Mesenchymal stem cell (in vitro differentiated cells and primary cell): ENCODE results near the gene ZNF236.

Experiments used
- DNase-seq: peaks from one replicate; pipeline ENCODE4 v3.0.0-alpha.2; 2013
- H2AFZ ChIP-seq: one replicate; pipeline ENCODE4 v1.6.1; 2013; ENCODE audit warnings: low read depth, mild to moderate bottlenecking, control low read depth, inconsistent platforms, low read length, moderate library complexity
- H2AK5ac ChIP-seq: 2 replicates; pipeline ENCODE4 v1.6.1; 2013; ENCODE audit warnings: low read length, moderate library complexity, mild to moderate bottlenecking, inconsistent platforms; ENCODE audit not compliant: severe bottlenecking
- H2BK120ac ChIP-seq: one replicate; pipeline ENCODE4 v1.6.1; 2013; ENCODE audit warnings: low read depth, mild to moderate bottlenecking, inconsistent platforms, low read length, moderate library complexity
- H2BK12ac ChIP-seq, 2 experiments: one replicate each; pipeline ENCODE4 v1.6.1; 2013; ENCODE audit warnings: inconsistent platforms in 2 of 2, low read length in 2 of 2, mild to moderate bottlenecking in 2 of 2, moderate library complexity in 2 of 2, control low read depth in 1 of 2
- H2BK15ac ChIP-seq: one replicate; pipeline ENCODE4 v1.6.1; 2013; ENCODE audit warnings: mild to moderate bottlenecking, low read depth, inconsistent platforms; ENCODE audit not compliant: poor library complexity, severe bottlenecking
- H2BK5ac ChIP-seq: 2 replicates; pipeline ENCODE4 v1.6.1; 2013; ENCODE audit warnings: low read depth, mild to moderate bottlenecking, low read length, control low read depth, inconsistent platforms; ENCODE audit not compliant: poor library complexity, severe bottlenecking
- H3K14ac ChIP-seq, 2 experiments: one replicate each; pipeline ENCODE4 v1.6.1; 2013; ENCODE audit warnings: inconsistent platforms in 2 of 2, low read length in 2 of 2, control low read depth in 1 of 2, mild to moderate bottlenecking in 1 of 2, moderate library complexity in 1 of 2
- H3K18ac ChIP-seq, 2 experiments: one replicate each; pipeline ENCODE4 v1.6.1; 2013; ENCODE audit warnings: inconsistent platforms in 2 of 2, low read length in 2 of 2, control low read depth in 1 of 2, low read depth in 1 of 2, mild to moderate bottlenecking in 1 of 2
- H3K23ac ChIP-seq, 2 experiments: one replicate each; pipeline ENCODE4 v1.6.1; 2013; ENCODE audit warnings: inconsistent platforms in 2 of 2, low read length in 2 of 2, mild to moderate bottlenecking in 2 of 2, moderate library complexity in 2 of 2, control low read depth in 1 of 2
- H3K27ac ChIP-seq: 2 replicates; pipeline ENCODE4 v1.5.1; 2013; ENCODE audit warnings: mild to moderate bottlenecking, moderate library complexity, low read length, control low read depth, inconsistent platforms; ENCODE audit not compliant: poor library complexity, severe bottlenecking
- H3K27me3 ChIP-seq, 2 experiments: 2 replicates each; pipeline versions ENCODE4 v1.6.1 to v1.7.0; 2013; ENCODE audit warnings: low read length in 2 of 2, mild to moderate bottlenecking in 2 of 2, moderate library complexity in 2 of 2, control low read depth in 1 of 2, inconsistent platforms in 1 of 2; ENCODE audit not compliant: control insufficient read depth in 1 of 2, insufficient read depth in 1 of 2
- H3K36me3 ChIP-seq, 2 experiments: 2 replicates each; pipeline versions ENCODE4 v1.6.1 to v1.7.0; 2013; ENCODE audit warnings: low read length in 2 of 2, control low read depth in 1 of 2, inconsistent platforms in 1 of 2, low read depth in 1 of 2, mild to moderate bottlenecking in 1 of 2; ENCODE audit not compliant: insufficient read depth in 2 of 2, control insufficient read depth in 1 of 2
- H3K4ac ChIP-seq, 2 experiments: one replicate each; pipeline ENCODE4 v1.6.1; 2013; ENCODE audit warnings: inconsistent platforms in 2 of 2, low read length in 2 of 2, mild to moderate bottlenecking in 2 of 2, moderate library complexity in 2 of 2, control low read depth in 1 of 2, low read depth in 1 of 2
- H3K4me1 ChIP-seq: 2 replicates; pipeline ENCODE4 v1.6.1; 2013; ENCODE audit warnings: low read depth, low read length, control low read depth; ENCODE audit not compliant: control insufficient read depth, insufficient read depth
- H3K4me2 ChIP-seq: 2 replicates; pipeline ENCODE4 v1.6.1; 2013; ENCODE audit warnings: low read length, mild to moderate bottlenecking, inconsistent platforms; ENCODE audit not compliant: poor library complexity, severe bottlenecking
- H3K4me3 ChIP-seq, 2 experiments: 2 replicates each; pipeline versions ENCODE4 v1.5.1 to v1.7.0; 2013; ENCODE audit warnings: low read length in 2 of 2, mild to moderate bottlenecking in 2 of 2, control low read depth in 1 of 2, low read depth in 1 of 2; ENCODE audit not compliant: insufficient read depth in 1 of 2
- H3K79me1 ChIP-seq: replicated peaks from 2 replicates; pipeline ENCODE4 v1.6.1; 2013; ENCODE audit warnings: mild to moderate bottlenecking, control low read depth, low read length, inconsistent platforms; ENCODE audit not compliant: poor library complexity, severe bottlenecking
- H3K9ac ChIP-seq: 2 replicates; pipeline ENCODE4 v1.7.0; 2013; ENCODE audit warnings: mild to moderate bottlenecking, low read length, moderate library complexity
- H3K9me3 ChIP-seq: 2 replicates; pipeline ENCODE4 v1.7.0; 2013; ENCODE audit warnings: mild to moderate bottlenecking, low read length; ENCODE audit not compliant: control insufficient read depth
- H4K8ac ChIP-seq: one replicate; pipeline ENCODE4 v1.6.1; 2013; ENCODE audit warnings: inconsistent platforms, mild to moderate bottlenecking, low read length, moderate library complexity
- H4K91ac ChIP-seq: one replicate; pipeline ENCODE4 v1.6.1; 2013; ENCODE audit warnings: mild to moderate bottlenecking, low read length, inconsistent platforms
- WGBS: methylation state at CpG from one replicate; pipeline ENCODE4 v1.1.7; 2013; ENCODE audit warnings: mixed read lengths; 5-methylcytosine and 5-hydroxymethylcytosine counted together

ZNF236 gene

DNA sequence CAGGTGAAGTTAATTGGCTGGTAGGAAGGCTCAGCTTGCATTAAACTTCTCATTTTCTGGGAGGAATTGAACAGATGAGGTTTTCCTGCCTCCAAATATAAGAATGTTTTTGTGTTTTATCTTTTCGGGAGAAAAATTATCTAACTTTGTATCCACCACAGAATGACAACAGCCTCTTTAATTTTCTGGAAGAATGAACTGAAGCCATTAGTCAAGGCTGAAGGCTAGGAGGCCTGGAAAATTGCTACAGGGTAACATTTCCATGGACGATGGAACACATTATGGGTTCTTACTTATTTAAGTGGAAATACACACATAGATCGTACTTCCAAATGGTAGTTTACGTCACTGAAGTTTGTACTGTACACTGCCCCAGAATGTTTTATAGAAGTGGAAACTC, 28.0 kb upstream of the ZNF236 start:
- Histone ChIP-seq H2BK12ac (no peak overlapping the region), H3K4me2 (no peak overlapping the region), H3K18ac (no peak overlapping the region), H2BK5ac (no peak overlapping the region), H3K4me1 (no peaks in the 10 kb centered on the region), H3K27ac (no peak overlapping the region), H4K8ac (no peak overlapping the region), H3K4ac (no peak overlapping the region), H3K9ac (no peak overlapping the region), H2BK15ac (no peak overlapping the region), H3K4me3 (no peak overlapping the region), H3K79me1 (no peaks in the 10 kb centered on the region), H3K14ac (no peak overlapping the region), H2AK5ac (no peak overlapping the region), H2AFZ (no peak overlapping the region), H3K23ac (no peak overlapping the region), H3K27me3 (peaks cover 0 to 4% of the 10 kb centered on the region in 2 experiments), H3K36me3 (no peaks in the 10 kb centered on the region), H2BK120ac (no peak overlapping the region), H3K9me3 (no peaks in the 10 kb centered on the region), H4K91ac (no peak overlapping the region)
- no peak for DNase-seq
- WGBS = 100% methylated on average over 1 of the region's 4 CpGs

- peak overlapping the region in 1 of 2 experiments; percentile 0 for H3K23ac ChIP-seq
- peak overlapping the region; percentile 0 for H2BK120ac ChIP-seq
- H3K36me3 ChIP-seq = peaks cover 0 to 3% of the 10 kb centered on the region in 2 experiments
- no peaks in the 10 kb centered on the region for H3K79me1 ChIP-seq
- H3K27ac ChIP-seq = no peak overlapping the region
- peak overlapping the region; percentile 48 for H3K9ac ChIP-seq
- peak overlapping the region; percentile 77 for H4K8ac ChIP-seq
- H4K91ac ChIP-seq = no peak overlapping the region
- no peak overlapping the region for H2AK5ac ChIP-seq
- DNase-seq = peak; percentile 53
- WGBS = 35% methylated on average over 61 of the region's 61 CpGs
- peaks cover 12% of the 10 kb centered on the region for H3K4me1 ChIP-seq
- H2BK5ac ChIP-seq = no peak overlapping the region
- no peak overlapping the region for H3K18ac ChIP-seq
- H3K4me3 ChIP-seq = peak overlapping the region; percentile 45 to 63
- H2BK15ac ChIP-seq = no peak overlapping the region
- peak overlapping the region in 1 of 2 experiments; percentile 49 for H3K4ac ChIP-seq
- H3K9me3 ChIP-seq = no peaks in the 10 kb centered on the region
- H3K27me3 ChIP-seq = no peaks in the 10 kb centered on the region
- peak overlapping the region; percentile 93 for H2AFZ ChIP-seq
- no peak overlapping the region for H3K14ac ChIP-seq
- H3K4me2 ChIP-seq = peak overlapping the region; percentile 91
- H2BK12ac ChIP-seq = no peak overlapping the region
These were observed 20.5 kb upstream of the ZNF236 start for GRCh38 chr18:76801567-76802505.

GRCh38 chr18:76803413-76803812, 18.9 kb upstream of the ZNF236 start:
- Histone ChIP-seq H2BK15ac (no peak overlapping the region), H4K8ac (no peak overlapping the region), H3K9me3 (no peaks in the 10 kb centered on the region), H3K14ac (no peak overlapping the region), H2BK12ac (no peak overlapping the region), H3K27ac (no peak overlapping the region), H3K4ac (no peak overlapping the region), H3K4me1 (peaks cover 12% of the 10 kb centered on the region), H3K18ac (no peak overlapping the region), H2AK5ac (no peak overlapping the region), H3K27me3 (no peaks in the 10 kb centered on the region), H2BK120ac (no peak overlapping the region), H2AFZ (no peak overlapping the region), H3K4me3 (peak overlapping the region in 1 of 2 experiments; percentile 42), H3K4me2 (peak overlapping the region; percentile 49), H4K91ac (no peak overlapping the region), H3K36me3 (peaks cover 2 to 3% of the 10 kb centered on the region in 2 experiments), H2BK5ac (no peak overlapping the region), H3K9ac (peak overlapping the region; percentile 60), H3K23ac (no peak overlapping the region), H3K79me1 (no peaks in the 10 kb centered on the region)
- WGBS = 49% methylated on average over 5 of the region's 5 CpGs
- DNase-seq = no peak

GRCh38 chr18:76803814-76804213, 18.5 kb upstream of the ZNF236 start:
- H2BK5ac ChIP-seq = no peak overlapping the region
- H3K14ac ChIP-seq = no peak overlapping the region
- 5% methylated on average over 9 of the region's 11 CpGs for WGBS
- H3K27ac ChIP-seq = no peak overlapping the region
- peak overlapping the region in 1 of 2 experiments; percentile 42 for H3K4me3 ChIP-seq
- H2AFZ ChIP-seq = no peak overlapping the region
- no peaks in the 10 kb centered on the region for H3K27me3 ChIP-seq
- H2AK5ac ChIP-seq = no peak overlapping the region
- no peak overlapping the region for H2BK15ac ChIP-seq
- peak overlapping the region; percentile 60 for H3K9ac ChIP-seq
- no peak overlapping the region for H2BK12ac ChIP-seq
- H4K8ac ChIP-seq = no peak overlapping the region
- H3K4ac ChIP-seq = no peak overlapping the region
- no peak overlapping the region for H3K23ac ChIP-seq
- H3K4me2 ChIP-seq = peak overlapping the region; percentile 49
- H3K36me3 ChIP-seq = peaks cover 3 to 6% of the 10 kb centered on the region in 2 experiments
- no peaks in the 10 kb centered on the region for H3K9me3 ChIP-seq
- H3K18ac ChIP-seq = no peak overlapping the region
- peak; percentile 71 for DNase-seq
- H3K79me1 ChIP-seq = no peaks in the 10 kb centered on the region
- H4K91ac ChIP-seq = no peak overlapping the region
- no peak overlapping the region for H2BK120ac ChIP-seq
- H3K4me1 ChIP-seq = peaks cover 15% of the 10 kb centered on the region
